HFFc6 (cell line): ENCODE results near the gene PDZD2. TPM values are rescaled to one million over a fixed set of nuclear protein-coding genes. Genes with fewer than 3 reads are reported as not detected.

Experiments
- DNase-seq: peaks from one replicate; pipeline ENCODE4 v3.0.0-alpha.2; 2018
- H3K27ac Mint-ChIP-seq: 2 replicates; pipeline ENCODE4 v1.8.0; 2020; ENCODE audit warnings: mild to moderate bottlenecking, mixed read lengths
- H3K27me3 Mint-ChIP-seq: 2 replicates; pipeline ENCODE4 v1.8.0; 2021; ENCODE audit warnings: mild to moderate bottlenecking, moderate library complexity, mixed read lengths; ENCODE audit not compliant: insufficient read depth
- H3K36me3 Mint-ChIP-seq: 2 replicates; pipeline ENCODE4 v1.8.0; 2021; ENCODE audit warnings: low read depth, mixed read lengths
- H3K4me1 Mint-ChIP-seq: 2 replicates; pipeline ENCODE4 v1.8.0; 2020; ENCODE audit warnings: low read depth, mixed read lengths
- H3K4me3 Mint-ChIP-seq: 2 replicates; pipeline ENCODE4 v1.8.0; 2020; ENCODE audit warnings: mild to moderate bottlenecking, moderate library complexity, mixed read lengths
- H3K9me3 Mint-ChIP-seq: 2 replicates; pipeline ENCODE4 v1.8.0; 2020; ENCODE audit warnings: mild to moderate bottlenecking, mixed read lengths
- CTCF ChIP-seq: fragments of 200-600 bp; sonication (generic); IDR thresholded peaks from 2 replicates; pipeline ENCODE4 v1.5.0; 2021; ENCODE audit warnings: antibody characterized with exemption, mild to moderate bottlenecking
- total RNA-seq, 6 experiments: library from RNA; stranded (reverse); fragmentation: NEBNext Ultra II Directional; extraction: Animal tissue kit (Norgen Biotek cat#: 25700); gene quantifications; 2 replicates in 1 of 6; 3 replicates in 5 of 6; pipeline ENCODE4 v1.2.3, GENCODE V29; 2021

Gene PDZD2
- total RNA-seq, 6 experiments from 2014 or later, result 0.02 to 0.12 (median 0.09) TPM

- no peaks in the 10 kb centered on the region for H3K9me3 Mint-ChIP-seq
- H3K36me3 Mint-ChIP-seq, result no peaks in the 10 kb centered on the region
- no peak for TF ChIP-seq CTCF
- peaks cover 1% of the 10 kb centered on the region; the same call in 1 of the 2 replicates for H3K4me1 Mint-ChIP-seq
- DNase-seq, result no peak
- no peak overlapping the region for H3K27ac Mint-ChIP-seq
- no peak overlapping the region for H3K4me3 Mint-ChIP-seq
- H3K27me3 Mint-ChIP-seq, result peaks cover 9% of the 10 kb centered on the region; the same call in 1 of the 2 replicates
Observed at GRCh38 chr5:32061236-32061635, 422.3 kb downstream of the PDZD2 start.

GRCh38 chr5:32066448-32066847, 427.5 kb downstream of the PDZD2 start:
- Mint-ChIP-seq H3K36me3 (no peaks in the 10 kb centered on the region), H3K27ac (no peak overlapping the region), H3K4me3 (no peak overlapping the region), H3K4me1 (no peaks in the 10 kb centered on the region), H3K9me3 (no peaks in the 10 kb centered on the region), H3K27me3 (no peaks in the 10 kb centered on the region; the same call in none of the 2 replicates)
- no peak for DNase-seq
- no peak for TF ChIP-seq CTCF

- DNase-seq, result no peak
- no peak overlapping the region for H3K27ac Mint-ChIP-seq
- no peaks in the 10 kb centered on the region for H3K36me3 Mint-ChIP-seq
- no peaks in the 10 kb centered on the region for H3K4me1 Mint-ChIP-seq
- TF ChIP-seq CTCF, result no peak
- peaks cover 4% of the 10 kb centered on the region for H3K27me3 Mint-ChIP-seq
- no peak overlapping the region for H3K4me3 Mint-ChIP-seq
- no peaks in the 10 kb centered on the region for H3K9me3 Mint-ChIP-seq
Observed at GRCh38 chr5:32067774-32068470, 429.0 kb downstream of the PDZD2 start.

- DNase-seq, result no peak
- no peaks in the 10 kb centered on the region for H3K36me3 Mint-ChIP-seq
- no peaks in the 10 kb centered on the region for H3K4me1 Mint-ChIP-seq
- no peak overlapping the region for H3K27ac Mint-ChIP-seq
- no peak for TF ChIP-seq CTCF
- no peaks in the 10 kb centered on the region for H3K9me3 Mint-ChIP-seq
- no peak overlapping the region for H3K4me3 Mint-ChIP-seq
- peaks cover 4% of the 10 kb centered on the region for H3K27me3 Mint-ChIP-seq
Observed at GRCh38 chr5:32068561-32068960, 429.6 kb downstream of the PDZD2 start.

- H3K27me3 Mint-ChIP-seq, result peaks cover 4% of the 10 kb centered on the region
- DNase-seq, result no peak
- no peak for TF ChIP-seq CTCF
- H3K27ac Mint-ChIP-seq, result no peak overlapping the region
- no peaks in the 10 kb centered on the region for H3K9me3 Mint-ChIP-seq
- no peaks in the 10 kb centered on the region for H3K4me1 Mint-ChIP-seq
- no peak overlapping the region for H3K4me3 Mint-ChIP-seq
- H3K36me3 Mint-ChIP-seq, result no peaks in the 10 kb centered on the region
Observed at GRCh38 chr5:32069396-32069795, 430.5 kb downstream of the PDZD2 start.
